H1 (cell line): Measurements from ENCODE around the gene LBX2. TPM values are rescaled to one million over a fixed set of nuclear protein-coding genes. Genes with fewer than 3 reads are reported as not detected.

Source experiments
- CTCF ChIA-PET: fragments of 300-600 bp; sonication (Branson Sonifier 250); formaldehyde crosslinking; loops from one replicate; lab custom pipeline; 2021; ENCODE audit not compliant: partially characterized antibody; lab: Charles Lee
- POLR2A ChIA-PET: fragments of 300-600 bp; sonication (Branson Sonifier 250); formaldehyde crosslinking; loops from one replicate; lab custom pipeline; 2021; ENCODE audit warnings: inconsistent platforms; ENCODE audit not compliant: partially characterized antibody; lab: Charles Lee
- DNase-seq, 2 experiments: peaks; one replicate each; pipeline versions ENCODE4 v3.0.0 to v3.0.0-alpha.2; 2010 to 2022; ENCODE audit warnings: low spot score in 2 of 2, low read depth in 1 of 2, mixed read lengths in 1 of 2
- FAIRE-seq: peaks from 2 replicates; lab custom pipeline; 2011; peaks lifted over from hg19 to GRCh38; lab: Jason Lieb, UNC
- H2AFZ ChIP-seq: 2 replicates; pipeline ENCODE4 v1.8.1; 2012; ENCODE audit warnings: low read length, inconsistent platforms
- H2AK5ac ChIP-seq: 2 replicates; pipeline ENCODE4 v1.6.1; 2013; ENCODE audit warnings: low read depth, low read length
- H2BK120ac ChIP-seq: replicated peaks from 2 replicates; pipeline ENCODE3; 2013; ENCODE audit warnings: low read depth, low read length, inconsistent platforms
- H2BK12ac ChIP-seq: 2 replicates; pipeline ENCODE4 v1.6.1; 2013; ENCODE audit warnings: low read depth, low read length
- H2BK15ac ChIP-seq: 2 replicates; pipeline ENCODE4 v1.6.1; 2013; ENCODE audit warnings: low read length
- H2BK20ac ChIP-seq: 2 replicates; pipeline ENCODE4 v1.6.1; 2013; ENCODE audit warnings: low read length
- H2BK5ac ChIP-seq: 2 replicates; pipeline ENCODE4 v1.6.1; 2013; ENCODE audit warnings: low read depth, low read length
- H3K14ac ChIP-seq: 2 replicates; pipeline ENCODE4 v1.6.1; 2013; ENCODE audit warnings: inconsistent platforms; ENCODE audit not compliant: insufficient read length
- H3K18ac ChIP-seq: 2 replicates; pipeline ENCODE4 v1.6.1; 2013; ENCODE audit warnings: low read length; ENCODE audit errors: extremely low read depth
- H3K23ac ChIP-seq: 2 replicates; pipeline ENCODE4 v1.6.1; 2013; ENCODE audit warnings: inconsistent platforms; ENCODE audit not compliant: insufficient read length
- H3K23me2 ChIP-seq: 2 replicates; pipeline ENCODE4 v1.6.1; 2013; ENCODE audit warnings: low read depth, low read length
- H3K27ac ChIP-seq: 2 replicates; pipeline ENCODE4 v1.6.1; 2011; ENCODE audit warnings: low read depth, low read length, inconsistent platforms
- H3K27me3 ChIP-seq, 4 experiments: replicated peaks in 1 of 4; 1 replicate in 1 of 4; 2 replicates in 3 of 4; pipeline versions ENCODE4 v1.6.1 to v1.8.1; 2011 to 2013; ENCODE audit warnings: low read length in 3 of 4, mild to moderate bottlenecking in 3 of 4, inconsistent platforms in 2 of 4, mixed read lengths in 2 of 4, moderate library complexity in 1 of 4; ENCODE audit not compliant: control insufficient read depth in 3 of 4, insufficient read depth in 3 of 4; ENCODE audit errors: extremely low read depth in 1 of 4
- H3K36me3 ChIP-seq, 4 experiments: 2 replicates each; pipeline versions ENCODE4 v1.6.1 to v1.8.1; 2011 to 2013; ENCODE audit warnings: mild to moderate bottlenecking in 4 of 4, low read length in 3 of 4, moderate library complexity in 2 of 4, control low read depth in 1 of 4, inconsistent platforms in 1 of 4; ENCODE audit not compliant: insufficient read depth in 4 of 4, control insufficient read depth in 2 of 4
- H3K4ac ChIP-seq: replicated peaks from 2 replicates; pipeline ENCODE3; 2013; ENCODE audit warnings: low read length, low read depth, mixed read lengths, inconsistent platforms; ENCODE audit not compliant: insufficient read length
- H3K4me1 ChIP-seq, 4 experiments: replicated peaks in 1 of 4; 1 replicate in 1 of 4; 2 replicates in 3 of 4; pipeline versions ENCODE4 v1.6.1 to v1.8.1; 2011 to 2013; ENCODE audit warnings: low read length in 3 of 4, inconsistent platforms in 2 of 4, mixed read lengths in 1 of 4; ENCODE audit not compliant: insufficient read depth in 4 of 4, control insufficient read depth in 3 of 4
- H3K4me2 ChIP-seq, 2 experiments: 2 replicates each; pipeline versions ENCODE4 v1.6.1 to v1.8.1; 2011 to 2013; ENCODE audit warnings: low read depth in 2 of 2, low read length in 2 of 2, control low read depth in 1 of 2, inconsistent platforms in 1 of 2, mild to moderate bottlenecking in 1 of 2; ENCODE audit not compliant: insufficient read depth in 1 of 2
- H3K4me3 ChIP-seq, 4 experiments: fragments of 200-600, 300-600 bp in 1 of 4; sonication (generic), shearing (Covaris generic), sonication (Bioruptor Twin) in 1 of 4; 2 replicates each; pipeline versions ENCODE4 v1.5.1 to v1.8.1; 2011 to 2016; ENCODE audit warnings: low read length in 4 of 4, low read depth in 3 of 4, control low read depth in 2 of 4, inconsistent platforms in 2 of 4, mild to moderate bottlenecking in 2 of 4, mixed read lengths in 1 of 4, moderate library complexity in 1 of 4; ENCODE audit not compliant: insufficient read depth in 2 of 4; ENCODE audit errors: extremely low read depth in 1 of 4
- H3K56ac ChIP-seq: replicated peaks from 2 replicates; pipeline ENCODE3; 2013; ENCODE audit warnings: low read depth, mild to moderate bottlenecking, mixed read lengths, low read length, inconsistent platforms; ENCODE audit not compliant: insufficient read length
- H3K79me1 ChIP-seq: 2 replicates; pipeline ENCODE4 v1.6.1; 2013; ENCODE audit warnings: low read depth, low read length, control low read depth
- H3K79me2 ChIP-seq, 2 experiments: 2 replicates each; pipeline versions ENCODE4 v1.6.1 to v1.8.1; 2012 to 2013; ENCODE audit warnings: low read length in 2 of 2, mild to moderate bottlenecking in 2 of 2, inconsistent platforms in 1 of 2; ENCODE audit not compliant: insufficient read depth in 2 of 2, control insufficient read depth in 1 of 2
- H3K9ac ChIP-seq, 4 experiments: replicated peaks in 1 of 4; 1 replicate in 1 of 4; 2 replicates in 3 of 4; pipeline versions ENCODE4 v1.6.1 to v1.8.1; 2011 to 2013; ENCODE audit warnings: low read depth in 3 of 4, low read length in 3 of 4, control low read depth in 2 of 4, mild to moderate bottlenecking in 2 of 4, moderate library complexity in 2 of 4, inconsistent platforms in 1 of 4; ENCODE audit errors: extremely low read depth in 1 of 4
- H3K9me3 ChIP-seq, 2 experiments: 2 replicates each; pipeline versions ENCODE4 v1.6.1 to v1.8.1; 2012 to 2013; ENCODE audit warnings: mild to moderate bottlenecking in 2 of 2, moderate library complexity in 2 of 2, control low read depth in 1 of 2, inconsistent platforms in 1 of 2, low read depth in 1 of 2, low read length in 1 of 2, mixed read lengths in 1 of 2; ENCODE audit not compliant: insufficient read depth in 2 of 2
- H4K20me1 ChIP-seq, 2 experiments: replicated peaks in 1 of 2; 2 replicates each; pipeline versions ENCODE3 to v1.8.1; 2011 to 2013; ENCODE audit warnings: inconsistent platforms in 2 of 2, low read length in 2 of 2, mild to moderate bottlenecking in 1 of 2; ENCODE audit not compliant: insufficient read depth in 2 of 2, control insufficient read depth in 1 of 2
- H4K5ac ChIP-seq: 2 replicates; pipeline ENCODE4 v1.6.1; 2013; ENCODE audit warnings: low read length, low read depth, mixed read lengths, inconsistent platforms; ENCODE audit not compliant: insufficient read length
- H4K8ac ChIP-seq: 2 replicates; pipeline ENCODE4 v1.8.0; 2013; ENCODE audit warnings: mild to moderate bottlenecking, moderate library complexity, low read length, inconsistent platforms; ENCODE audit not compliant: insufficient read depth; ENCODE audit errors: extremely low read depth
- H4K91ac ChIP-seq: replicated peaks from 2 replicates; pipeline ENCODE3; 2013; ENCODE audit warnings: low read length, mixed read lengths, inconsistent platforms; ENCODE audit not compliant: insufficient read length
- ATF3 ChIP-seq: IDR thresholded peaks from 2 replicates; pipeline ENCODE4 v1.6.1; 2011; ENCODE audit warnings: low read depth, mild to moderate bottlenecking, low read length; ENCODE audit not compliant: insufficient read depth
- CHD1 ChIP-seq: IDR thresholded peaks from 2 replicates; pipeline ENCODE4 v1.6.1; 2012; ENCODE audit warnings: low read depth, low read length, improper control_type of control experiment
- E2F6 ChIP-seq: IDR thresholded peaks from 2 replicates; pipeline ENCODE4 v1.6.1; 2012; ENCODE audit warnings: inconsistent platforms
- GTF2F1 ChIP-seq: IDR thresholded peaks from 2 replicates; pipeline ENCODE4 v1.6.1; 2012; ENCODE audit warnings: low read depth, low read length, improper control_type of control experiment, borderline replicate concordance
- PHF8 ChIP-seq: fragments of 200-600 bp; sonication (generic); conservative IDR thresholded peaks from 2 replicates; pipeline ENCODE4 v1.7.1; 2012; ENCODE audit warnings: low read depth, mild to moderate bottlenecking, inconsistent platforms, low read length, moderate library complexity
- POU5F1 ChIP-seq: IDR thresholded peaks from 2 replicates; pipeline ENCODE4 v1.6.1; 2011; ENCODE audit warnings: low read depth, mild to moderate bottlenecking, low read length, moderate library complexity
- RBBP5 ChIP-seq: IDR thresholded peaks from 2 replicates; pipeline ENCODE4 v1.7.1; 2012; ENCODE audit warnings: low read depth, mild to moderate bottlenecking, inconsistent platforms, low read length, moderate library complexity, borderline replicate concordance
- RFX5 ChIP-seq: IDR thresholded peaks from 2 replicates; pipeline ENCODE4 v1.6.1; 2011; ENCODE audit warnings: low read depth, low read length, improper control_type of control experiment, borderline replicate concordance
- TAF7 ChIP-seq: optimal IDR thresholded peaks from 2 replicates; pipeline ENCODE3; 2011; ENCODE audit warnings: low read depth, mild to moderate bottlenecking, inconsistent platforms, low read length, moderate library complexity, borderline replicate concordance
- YY1 ChIP-seq: IDR thresholded peaks from 2 replicates; pipeline ENCODE4 v1.6.1; 2011; ENCODE audit warnings: low read depth, mild to moderate bottlenecking, low read length
- WGBS, 2 experiments: shearing (Covaris generic) in 1 of 2; methylation state at CpG; one replicate each; pipeline versions ENCODE4 v1.1.6 to v1.1.7; 2013 to 2015; ENCODE audit warnings: low lambda C conversion rate in 2 of 2, mixed read lengths in 2 of 2, inconsistent platforms in 1 of 2, low coverage in 1 of 2, missing lambda C conversion rate in 1 of 2; ENCODE audit not compliant: insufficient replicate concordance in 2 of 2, insufficient coverage in 1 of 2, insufficient read length in 1 of 2; ENCODE audit errors: extremely low coverage in 1 of 2, missing lambda C conversion rate in 1 of 2; 5-methylcytosine and 5-hydroxymethylcytosine counted together
- polyA plus RNA-seq, 7 experiments: library from polyadenylated mRNA; depleted of rRNA in 3 of 7; stranded (reverse) in 5 of 7; unstranded in 2 of 7; fragments of >200 nt in 5 of 7; fragments of 200-250 nt in 2 of 7; gene quantifications; 1 replicate in 5 of 7; 2 replicates in 1 of 7; 4 replicates in 1 of 7; pipeline versions ENCODE4 v1.2.1 to v1.2.3, GENCODE V29; 2011 to 2013; ENCODE audit warnings: missing spikeins in 2 of 7, mixed read lengths in 2 of 7
- total RNA-seq: library from RNA; stranded (reverse); fragmentation: NEBNext Ultra II Directional; extraction: Animal tissue kit (Norgen Biotek cat#: 25700); gene quantifications from 2 replicates; pipeline ENCODE4 v1.2.1, GENCODE V29; 2021

Gene LBX2
- total and polyA plus RNA-seq, 2 of the 8 experiments (the other 6 are each of a cell fraction or from before 2014, with no cell fraction given) = 0.27 TPM; not detected in 1

GRCh38 chr2:74515981-74516633 is 16.7 kb upstream of the LBX2 start:
- no peak overlapping the region for H2AK5ac ChIP-seq
- no peaks in the 10 kb centered on the region for H3K79me2 ChIP-seq
- POLR2A ChIA-PET = interaction anchor here (0.8 to 6.7 kb wide), 6 partner anchors 10 to 38 kb away, joined by 3 to 63 read pairs (median 10); partner anchors contain the start of genes AUP1, HTRA2, LBX2 and LOXL3
- H3K4me2 ChIP-seq = peak overlapping the region; percentile 63 to 88
- peak overlapping the region in 1 of 4 experiments; percentile 62; a peak in 3 of 8 replicates for H3K4me3 ChIP-seq
- H3K9me3 ChIP-seq = peaks cover 7 to 12% of the 10 kb centered on the region in 2 experiments
- peaks cover 68 to 93% (median 89%) of the 10 kb centered on the region in 4 experiments for H3K27me3 ChIP-seq
- peaks cover 2 to 4% of the 10 kb centered on the region in 2 experiments for H4K20me1 ChIP-seq
- no peak overlapping the region for H2BK20ac ChIP-seq
- H3K23me2 ChIP-seq = peaks cover 10% of the 10 kb centered on the region; the same call in 1 of the 2 replicates
- WGBS, 2 experiments = 12% methylated on average over 55 of the region's 72 CpGs; no CpG with 5 or more reads in 1 of the 2 experiments
- DNase-seq = peak in 1 of 2 experiments; percentile 95
- no peak overlapping the region for H2BK5ac ChIP-seq
- FAIRE-seq = no peak
- no peak overlapping the region for H3K4ac ChIP-seq
- peaks cover 0 to 19% (median 0%) of the 10 kb centered on the region in 4 experiments; a peak in 1 of 8 replicates for H3K36me3 ChIP-seq
- peak overlapping the region; percentile 45 for H4K91ac ChIP-seq
- H3K79me1 ChIP-seq = no peaks in the 10 kb centered on the region
- H3K27ac ChIP-seq = no peak overlapping the region
- peak overlapping the region in 1 of 4 experiments; percentile 13; a peak in 1 of 7 replicates for H3K9ac ChIP-seq
- no peak overlapping the region for H2BK120ac ChIP-seq
- CTCF ChIA-PET = interaction anchor here (0.8 to 4.2 kb wide), 6 partner anchors 12 to 34 kb away, joined by 3 to 20 read pairs (median 5); partner anchors contain the start of genes AUP1, CCDC142, HTRA2 and TTC31
- H3K23ac ChIP-seq = no peak overlapping the region
- H3K4me1 ChIP-seq = peaks cover 0 to 24% (median 10%) of the 10 kb centered on the region in 4 experiments; a peak in 6 of 7 replicates
- peak overlapping the region; percentile 84 for H4K8ac ChIP-seq
- H2BK15ac ChIP-seq = peak overlapping the region; percentile 92; the same call in 1 of the 2 replicates
- H3K18ac ChIP-seq = peak overlapping the region; percentile 83
- H4K5ac ChIP-seq = no peak overlapping the region
- H3K56ac ChIP-seq = no peak overlapping the region
- peak overlapping the region; percentile 68; the same call in 1 of the 2 replicates for H2BK12ac ChIP-seq
- peak overlapping the region; percentile 61; the same call in 1 of the 2 replicates for H2AFZ ChIP-seq
- H3K14ac ChIP-seq = no peak overlapping the region
- TF ChIP-seq RFX5 (no peak), PHF8 (no peak), GTF2F1 (no peak), ATF3 (no peak), POU5F1 (no peak), YY1 (peak; percentile 24; the same call in 1 of the 2 replicates), RBBP5 (0 out of 2 replicates have a peak, but pooled peaks have one; percentile 40), CHD1 (no peak), TAF7 (no peak), E2F6 (peak; percentile 100)
